ENCODE data around the gene FOXN1.
"Not testable (repeated sequence)": the region's sequence is repeated elsewhere in the genome, so short reads cannot be mapped to it uniquely, and the experiment has no call there.

The FOXN1 gene

DNA sequence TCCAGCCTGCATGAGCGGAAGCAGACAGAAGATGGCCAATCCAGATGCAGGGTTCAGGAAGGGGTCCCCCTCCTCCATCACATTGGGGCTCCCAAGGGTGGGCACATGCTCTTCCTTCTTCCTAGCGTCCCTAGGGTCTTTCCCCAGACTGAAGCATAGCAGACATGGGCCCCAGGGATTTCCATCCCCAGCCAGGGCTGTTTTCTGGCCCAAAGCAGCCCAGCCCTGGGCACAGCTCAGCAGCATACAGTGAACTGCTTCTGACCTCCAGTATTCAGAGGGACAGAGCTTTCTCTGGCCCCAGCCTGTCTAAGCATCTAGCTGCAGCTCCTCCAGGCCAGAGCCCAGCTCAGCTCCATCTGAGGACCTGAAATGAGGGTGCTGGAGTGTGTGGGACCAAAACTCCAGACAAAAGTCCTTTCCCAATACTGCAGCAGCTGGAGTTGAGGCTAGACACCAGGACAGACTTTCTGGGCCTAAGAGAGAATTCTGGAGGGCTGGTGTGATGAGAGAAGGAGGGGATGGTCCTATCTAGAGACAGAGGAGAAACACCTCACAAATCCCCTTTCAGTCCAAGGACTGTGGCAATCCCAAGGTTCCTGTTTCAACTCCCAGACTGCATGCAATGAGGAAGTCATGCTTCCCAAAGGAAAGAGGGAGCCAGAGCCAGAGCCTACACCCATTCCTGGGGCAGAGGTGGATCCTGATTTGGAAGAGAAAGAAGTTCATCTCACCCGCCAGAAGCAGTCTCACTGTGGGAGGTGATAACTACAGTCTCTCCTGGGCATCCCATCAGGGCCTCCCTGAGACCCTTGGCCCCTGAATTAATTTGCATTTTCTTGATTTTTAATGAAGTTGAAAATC, 4.5 kb upstream of the FOXN1 start:
- no peak for DNase-seq

GRCh38 chr17:28503420-28503819, 2.7 kb upstream of the FOXN1 start:
- DNase-seq: no peak

DNA sequence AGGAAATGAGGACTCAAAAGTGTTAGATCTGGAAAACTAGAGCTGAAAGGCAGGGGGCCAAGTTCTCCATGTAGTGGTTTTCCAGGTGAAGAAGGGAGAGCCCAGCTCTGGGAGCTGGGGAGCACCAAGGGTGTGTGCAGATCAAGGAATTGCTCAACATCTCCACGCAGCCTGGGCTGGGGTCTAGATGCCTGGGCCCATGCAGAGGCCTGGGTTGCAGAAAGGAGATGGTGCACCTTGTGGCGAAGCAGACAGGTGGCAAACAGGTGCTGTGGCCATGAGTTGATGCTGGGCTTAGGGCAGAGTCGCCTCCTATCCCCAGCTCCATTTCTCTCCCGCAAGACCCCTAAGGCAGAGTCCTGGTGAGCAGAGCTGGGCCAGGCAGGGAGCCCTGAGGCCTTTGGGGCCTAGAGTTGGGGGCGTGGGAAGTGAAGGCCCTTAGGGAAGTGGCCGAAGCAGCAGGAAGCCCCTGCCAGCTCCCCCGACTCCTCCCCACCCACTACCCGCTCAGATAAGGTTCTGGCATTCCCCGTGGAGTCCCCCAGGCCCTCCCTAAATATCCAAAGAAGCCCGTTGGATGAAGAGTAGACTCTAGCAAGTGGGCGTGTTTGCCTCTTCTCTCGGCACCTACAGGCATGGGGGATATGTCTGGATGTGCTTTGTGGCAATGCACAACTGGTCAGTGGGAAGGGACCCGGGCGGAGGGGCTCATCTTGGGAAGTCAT, 777 bp downstream of the FOXN1 start:
- DNase-seq: no peak

- no peak for DNase-seq
Observed at GRCh38 chr17:28507567-28508203, 1.5 kb downstream of the FOXN1 start.

DNA sequence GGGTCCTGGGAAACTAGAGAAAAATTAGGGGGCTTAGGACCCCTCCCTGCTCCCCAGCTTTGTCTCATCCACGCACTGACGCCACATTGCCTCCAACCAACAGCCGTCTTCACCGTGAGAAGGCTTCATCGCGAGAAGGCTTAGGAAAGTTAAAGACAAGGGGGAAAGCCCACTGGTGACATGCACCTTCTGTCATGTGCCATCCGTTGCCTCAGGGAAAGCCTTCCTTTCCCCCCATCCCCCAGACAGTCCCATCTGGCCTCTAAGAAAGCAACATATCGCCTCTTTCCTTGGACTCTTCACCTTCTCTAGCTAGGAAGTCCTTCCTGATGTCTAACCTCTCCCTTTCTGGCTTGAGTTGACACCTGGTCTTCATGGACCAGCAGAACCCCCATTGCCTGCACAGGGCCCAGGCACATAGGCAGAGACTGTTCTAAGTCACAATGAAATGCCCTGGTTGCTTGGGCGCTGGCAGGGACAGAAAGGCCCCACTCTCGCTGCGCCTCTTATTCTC, 2.1 kb downstream of the FOXN1 start:
- DNase-seq: no peak

- DNase-seq: no peak
Observed at GRCh38 chr17:28509789-28510188, 3.6 kb downstream of the FOXN1 start.

DNA sequence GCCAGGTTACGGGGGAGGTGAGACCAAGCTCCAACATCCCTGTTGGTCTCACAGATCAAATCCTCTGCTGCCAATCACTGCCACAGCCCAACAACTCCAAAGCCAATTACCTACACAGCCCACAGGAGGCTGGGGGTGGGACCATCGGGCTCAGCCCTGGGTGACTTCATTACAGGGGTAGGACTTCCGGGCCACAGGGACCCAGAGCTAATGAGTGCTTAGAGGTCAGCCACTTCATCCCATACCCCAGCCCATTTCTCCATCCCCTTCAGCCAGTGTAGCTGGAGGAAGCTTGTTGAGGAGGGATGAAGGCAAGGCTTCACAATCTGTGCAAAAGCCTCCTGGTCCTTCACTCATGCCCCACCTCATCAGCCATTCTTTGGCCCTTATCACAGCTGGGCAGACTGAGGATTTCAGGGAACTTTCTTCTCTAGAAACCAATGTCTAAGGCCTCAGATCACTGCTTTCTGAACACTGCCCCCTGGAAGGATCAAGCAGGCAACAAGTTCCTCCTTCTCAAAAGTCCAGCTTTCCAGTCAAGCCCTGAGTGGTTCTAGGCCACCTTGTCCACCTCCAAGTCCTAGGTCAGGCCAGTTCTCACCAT, 5.8 kb downstream of the FOXN1 start:
- DNase-seq: no peak

DNA sequence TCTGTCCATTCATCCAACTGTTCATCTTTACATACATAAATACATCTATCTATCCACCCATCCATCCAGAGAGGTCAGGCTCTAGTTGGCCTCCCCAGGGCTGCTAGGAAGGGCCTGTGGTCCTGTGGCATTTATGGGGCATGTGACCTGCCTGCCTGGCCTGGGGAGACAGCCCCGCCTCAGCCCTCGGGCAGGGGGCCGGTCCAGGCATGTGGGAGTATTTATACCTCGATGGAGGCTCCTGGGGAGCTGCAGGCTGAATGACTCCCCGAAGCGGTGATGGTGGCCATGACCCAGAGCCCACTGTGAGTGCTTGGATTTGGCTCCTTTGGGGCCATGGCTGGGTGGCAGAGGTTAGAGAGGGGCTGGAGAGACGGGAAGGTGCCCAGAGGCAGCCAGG, 7.3 kb downstream of the FOXN1 start:
- DNase-seq: no peak

DNA sequence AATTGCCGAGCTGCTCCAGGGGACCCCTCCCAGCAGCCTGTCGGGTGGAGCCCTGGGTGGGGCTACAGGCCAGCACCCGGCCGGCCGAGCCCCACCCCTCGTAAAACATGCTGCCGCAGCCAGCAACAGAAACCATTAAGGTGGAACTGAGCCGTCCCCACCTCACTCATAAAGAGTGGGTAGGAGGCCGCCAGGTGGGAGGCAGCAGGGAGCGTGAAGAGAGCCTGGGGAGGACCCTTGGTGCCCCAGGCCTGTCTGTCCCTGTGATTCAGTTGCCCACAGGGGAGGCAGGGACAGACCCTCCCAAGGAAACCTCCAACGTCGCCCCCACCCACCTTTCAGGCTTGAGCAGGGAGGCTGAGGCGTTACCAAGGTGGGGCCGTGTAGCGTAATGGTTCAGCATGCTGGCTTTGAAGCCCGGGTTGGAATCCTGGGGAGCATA, 8.4 kb downstream of the FOXN1 start:
- DNase-seq: no peak

DNA sequence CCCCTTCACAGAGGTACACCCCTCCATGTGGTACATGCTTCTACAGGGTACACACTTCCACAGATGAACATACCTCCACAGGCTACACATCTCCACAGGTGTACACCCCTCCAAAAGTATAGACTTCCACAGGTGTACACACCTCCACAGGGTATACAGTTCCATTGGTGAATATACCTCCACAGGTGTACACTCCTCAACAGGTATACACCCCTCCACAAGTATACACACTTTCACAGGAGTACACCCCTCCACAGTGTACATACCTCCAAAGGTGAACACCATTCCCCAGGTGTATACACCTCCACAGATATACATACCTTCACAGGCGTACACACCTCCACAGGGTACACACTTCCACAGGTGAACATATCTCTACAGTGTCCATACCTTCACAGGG, 9.4 kb downstream of the FOXN1 start:
- DNase-seq: no peak

DNA sequence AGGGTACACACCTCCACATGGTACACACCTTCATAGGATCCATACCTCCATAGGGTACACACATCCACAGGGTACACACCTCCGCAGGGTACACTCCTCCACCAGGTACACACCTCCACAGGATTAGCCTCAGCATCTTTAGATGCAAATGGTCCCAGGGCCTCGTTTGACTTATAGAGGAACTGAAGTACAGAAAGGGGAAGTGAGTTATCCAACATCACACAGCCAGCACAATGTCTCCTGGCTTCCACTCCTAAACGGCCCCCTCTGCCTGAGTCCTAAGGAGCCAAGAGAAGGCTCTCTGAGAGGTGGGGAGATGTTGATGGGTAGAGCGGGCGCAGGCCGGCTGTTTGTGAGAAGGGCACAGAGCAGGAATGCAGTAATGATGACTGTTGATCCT, 12.0 kb downstream of the FOXN1 start:
- DNase-seq: no peak

- DNase-seq: no peak
Observed at GRCh38 chr17:28518578-28518977, 12.4 kb downstream of the FOXN1 start.

- DNase-seq: no peak
Observed at GRCh38 chr17:28519236-28519635, 13.1 kb downstream of the FOXN1 start.

DNA sequence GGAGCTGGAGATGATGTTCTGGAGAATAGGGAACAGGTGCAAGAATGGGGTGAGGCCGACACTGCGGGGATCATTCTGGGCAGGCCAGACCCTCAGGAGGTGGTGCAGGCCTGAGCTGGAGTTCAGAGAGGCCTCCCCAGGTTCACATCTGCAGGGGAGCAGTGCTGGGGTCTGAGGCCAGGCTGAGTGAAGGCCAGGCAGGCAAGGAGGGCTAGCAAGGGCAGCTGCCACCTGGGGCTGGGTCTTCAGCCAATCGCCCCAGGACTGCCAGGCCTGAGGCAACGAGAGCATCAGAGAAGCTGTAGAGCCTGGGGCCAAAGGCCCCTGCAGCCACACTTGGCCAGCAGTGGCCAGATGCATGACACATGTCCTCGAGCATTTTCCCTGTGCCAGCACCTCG, 14.5 kb downstream of the FOXN1 start:
- no peak for DNase-seq

- no peak for DNase-seq
Observed at GRCh38 chr17:28521311-28522085, 15.3 kb downstream of the FOXN1 start.

- DNase-seq: not testable (repeated sequence)
Observed at GRCh38 chr17:28522281-28522680, 16.1 kb downstream of the FOXN1 start.

- DNase-seq: no peak
Observed at GRCh38 chr17:28523186-28523585, 17.0 kb downstream of the FOXN1 start.

GRCh38 chr17:28523876-28524275, 17.7 kb downstream of the FOXN1 start:
- DNase-seq: no peak

DNA sequence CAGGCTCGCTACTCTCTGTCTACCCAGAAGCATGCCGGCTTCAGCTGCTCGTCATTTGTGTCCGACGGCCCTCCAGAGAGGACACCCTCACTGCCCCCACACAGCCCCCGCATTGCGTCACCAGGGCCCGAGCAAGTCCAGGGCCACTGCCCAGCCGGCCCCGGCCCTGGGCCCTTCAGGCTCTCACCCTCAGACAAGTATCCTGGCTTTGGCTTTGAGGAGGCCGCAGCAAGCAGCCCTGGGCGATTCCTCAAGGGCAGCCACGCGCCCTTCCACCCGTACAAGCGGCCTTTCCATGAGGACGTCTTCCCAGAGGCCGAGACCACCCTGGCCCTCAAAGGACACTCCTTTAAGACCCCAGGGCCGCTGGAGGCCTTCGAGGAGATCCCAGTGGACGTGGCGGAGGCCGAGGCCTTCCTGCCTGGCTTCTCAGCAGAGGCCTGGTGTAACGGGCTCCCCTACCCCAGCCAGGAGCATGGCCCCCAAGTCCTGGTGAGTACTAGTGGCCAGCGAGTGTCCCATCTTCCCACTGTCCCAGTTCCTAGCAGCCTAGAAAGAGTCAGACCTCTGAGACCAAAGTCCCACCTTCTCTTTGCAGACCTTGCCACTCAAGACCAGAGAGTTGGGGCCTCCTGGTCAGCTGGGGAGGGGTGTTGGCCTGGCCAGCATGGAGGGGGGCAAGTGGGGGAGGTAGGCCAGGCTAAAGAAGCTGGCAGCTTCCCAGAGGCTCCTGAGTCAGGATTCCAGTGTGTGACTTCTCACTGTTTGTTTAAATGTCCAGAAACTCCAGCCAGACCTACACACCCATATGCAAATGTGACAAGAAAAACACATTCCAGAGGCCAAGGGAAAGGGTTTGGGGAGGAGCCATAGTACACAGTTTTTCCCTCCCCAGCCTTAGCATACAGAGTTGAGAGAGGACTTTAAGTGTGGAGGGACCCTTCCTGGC, 18.6 kb downstream of the FOXN1 start:
- no peak for DNase-seq

DNA sequence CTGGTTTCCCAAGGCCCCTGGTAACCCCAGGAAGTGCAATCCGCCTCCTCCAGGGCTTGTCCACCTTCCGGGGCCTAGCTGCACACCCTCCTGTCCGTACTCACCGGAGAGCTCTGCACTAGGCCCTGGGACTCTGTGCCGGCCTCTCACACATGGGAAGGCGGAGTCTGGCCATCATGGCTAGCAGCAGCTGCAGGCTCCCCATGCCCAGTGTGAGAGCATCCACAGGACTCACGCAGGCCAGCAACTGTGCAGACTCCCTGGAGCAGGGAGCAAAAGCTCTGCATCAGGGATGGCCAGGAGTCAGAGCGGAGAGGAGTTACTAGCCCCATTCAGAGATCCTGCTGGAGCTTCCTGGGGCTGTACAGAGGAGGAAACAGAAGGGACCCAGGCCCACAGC, 20.2 kb downstream of the FOXN1 start:
- DNase-seq: no peak

- no peak for DNase-seq
Observed at GRCh38 chr17:28527181-28527681, 21.1 kb downstream of the FOXN1 start.

All from 8988T (cell line).